Ovary (tissue), 1 donor: ENCODE results near the gene MROH2A.

Experiments used
- EP300 ChIP-seq: sonication (generic); formaldehyde crosslinking; IDR thresholded peaks from one replicate; pipeline ENCODE4 v1.6.1; 2017; ENCODE audit warnings: antibody characterized with exemption
- POLR2A ChIP-seq: fragments of 450-650 bp; IDR thresholded peaks from one replicate; pipeline ENCODE4 v1.6.1; 2017; ENCODE audit warnings: antibody characterized with exemption, mild to moderate bottlenecking, moderate library complexity

DNA sequence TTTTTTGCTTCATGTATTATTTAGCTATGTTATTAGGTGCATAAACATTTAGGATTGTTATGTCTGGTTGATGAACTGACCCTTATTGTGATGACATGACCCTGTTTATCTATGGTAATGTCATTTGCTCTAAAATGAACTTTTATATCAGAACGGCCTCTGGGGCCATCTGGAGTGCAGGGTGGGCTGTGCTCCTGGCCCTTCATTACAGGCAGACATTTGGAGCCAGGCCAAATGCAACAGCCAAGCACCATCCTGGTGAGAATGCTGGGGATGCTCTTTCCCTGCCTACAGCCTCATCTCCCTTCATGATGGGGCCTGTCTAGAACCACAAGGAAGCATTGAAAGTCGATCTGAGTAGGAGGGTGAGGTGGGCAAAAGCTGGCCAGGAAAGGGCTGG, 38.2 kb downstream of the MROH2A start:
- TF ChIP-seq POLR2A: no peak
- TF ChIP-seq EP300: no peak
